Measurements from ENCODE around the gene CCK.

CCK gene

GRCh38 chr3:42247576-42248027 is 18.4 kb downstream of the CCK start:
- H3K4me3 ChIP-seq (ENCODE audit: low read length) = no peak overlapping the region
- TF ChIP-seq CTCF (IDR thresholded peaks at IDR 0.05; ENCODE audit: low read length) (peak; percentile 84), EZH2phosphoT487 (IDR thresholded peaks at IDR 0.05; ENCODE audit: low read length) (no peak)

GRCh38 chr3:42246091-42246490 is 19.9 kb downstream of the CCK start:
- TF ChIP-seq CTCF (IDR thresholded peaks at IDR 0.05; ENCODE audit: low read length) (no peak), EZH2 (optimal IDR thresholded peaks at IDR 0.05; ENCODE audit: low read depth, low read length) (no peak), EZH2phosphoT487 (IDR thresholded peaks at IDR 0.05; ENCODE audit: low read length) (no peak)
- no peak overlapping the region for H3K4me2 ChIP-seq (ENCODE audit: low read depth, low read length)
- H3K36me3 ChIP-seq (replicated peaks; ENCODE audit: insufficient read depth, low read length) = no peaks in the 10 kb centered on the region
- no peak overlapping the region for H3K9ac ChIP-seq (ENCODE audit: low read length)
- H3K27me3 ChIP-seq (replicated peaks; ENCODE audit: insufficient read depth, low read length) = no peaks in the 10 kb centered on the region
- no peak overlapping the region for H3K27ac ChIP-seq (ENCODE audit: low read length)
- no peak overlapping the region for H3K4me3 ChIP-seq (ENCODE audit: low read length)
- H3F3A ChIP-seq (ENCODE audit: insufficient read depth, low read length) = no peaks in the 10 kb centered on the region
- no peaks in the 10 kb centered on the region for H4K20me1 ChIP-seq (ENCODE audit: insufficient read depth, low read length)
- no peaks in the 10 kb centered on the region for H3K79me2 ChIP-seq (ENCODE audit: low read length)
- H3K9me3 ChIP-seq (replicated peaks; ENCODE audit: insufficient read depth, low read length) = no peaks in the 10 kb centered on the region
- H3K4me1 ChIP-seq (ENCODE audit: low read length) = peaks cover 8% of the 10 kb centered on the region
- DNase-seq = no peak
- no peaks in the 10 kb centered on the region for H3K9me2 ChIP-seq (replicated peaks; ENCODE audit: insufficient read depth, low read length)
- no peak overlapping the region for H2AFZ ChIP-seq (ENCODE audit: low read length)

More at GRCh38 chr3:42247576-42248027, 18.4 kb downstream of the CCK start:
- H3K9me2 ChIP-seq (replicated peaks; ENCODE audit: insufficient read depth, low read length) = no peaks in the 10 kb centered on the region
- H2AFZ ChIP-seq (ENCODE audit: low read length) = peak overlapping the region; percentile 14; the same call in 1 of the 2 replicates
- H3K4me2 ChIP-seq (ENCODE audit: low read depth, low read length) = peak overlapping the region; percentile 17
- no peaks in the 10 kb centered on the region for H4K20me1 ChIP-seq (ENCODE audit: insufficient read depth, low read length)
- peak overlapping the region; percentile 2; the same call in 1 of the 2 replicates for H3K27ac ChIP-seq (ENCODE audit: low read length)
- H3K36me3 ChIP-seq (replicated peaks; ENCODE audit: insufficient read depth, low read length) = no peaks in the 10 kb centered on the region
- H3F3A ChIP-seq (ENCODE audit: insufficient read depth, low read length) = no peaks in the 10 kb centered on the region
- H3K9me3 ChIP-seq (replicated peaks; ENCODE audit: insufficient read depth, low read length) = no peaks in the 10 kb centered on the region
- H3K9ac ChIP-seq (ENCODE audit: low read length) = no peak overlapping the region
- peak; percentile 87 for DNase-seq
- no peaks in the 10 kb centered on the region for H3K79me2 ChIP-seq (ENCODE audit: low read length)
- no peaks in the 10 kb centered on the region for H3K27me3 ChIP-seq (replicated peaks; ENCODE audit: insufficient read depth, low read length)
- H3K4me1 ChIP-seq (ENCODE audit: low read length) = peaks cover 8% of the 10 kb centered on the region

GRCh38 chr3:42236611-42237010 is 29.4 kb downstream of the CCK start:
- Histone ChIP-seq H3F3A (ENCODE audit: insufficient read depth, low read length) (no peaks in the 10 kb centered on the region), H3K27ac (ENCODE audit: low read length) (no peak overlapping the region), H3K9ac (ENCODE audit: low read length) (no peak overlapping the region), H3K36me3 (replicated peaks; ENCODE audit: insufficient read depth, low read length) (no peaks in the 10 kb centered on the region), H2AFZ (ENCODE audit: low read length) (no peak overlapping the region), H3K4me1 (ENCODE audit: low read length) (0 out of 2 replicates have a peak, but pooled peaks cover 3% of the 10 kb centered on the region), H3K9me2 (replicated peaks; ENCODE audit: insufficient read depth, low read length) (no peaks in the 10 kb centered on the region), H4K20me1 (ENCODE audit: insufficient read depth, low read length) (no peaks in the 10 kb centered on the region), H3K27me3 (replicated peaks; ENCODE audit: insufficient read depth, low read length) (no peaks in the 10 kb centered on the region), H3K4me2 (ENCODE audit: low read depth, low read length) (no peak overlapping the region), H3K79me2 (ENCODE audit: low read length) (no peaks in the 10 kb centered on the region), H3K4me3 (ENCODE audit: low read length) (no peak overlapping the region), H3K9me3 (replicated peaks; ENCODE audit: insufficient read depth, low read length) (no peaks in the 10 kb centered on the region)
- TF ChIP-seq EZH2phosphoT487 (IDR thresholded peaks at IDR 0.05; ENCODE audit: low read length) (no peak), EZH2 (optimal IDR thresholded peaks at IDR 0.05; ENCODE audit: low read depth, low read length) (no peak), CTCF (IDR thresholded peaks at IDR 0.05; ENCODE audit: low read length) (no peak)
- no peak for DNase-seq
